ENCODE data around the gene ZFAND6.

GRCh38 chr15:80115021-80115420 lies 55.5 kb downstream of the ZFAND6 start:
- TF ChIP-seq EZH2 (IDR thresholded peaks at IDR 0.05; ENCODE audit: borderline replicate concordance) (no peak), CTCF (IDR thresholded peaks at IDR 0.05; ENCODE audit: poor library complexity) (no peak)
